ENCODE data around the gene KCNQ1. TPM values are rescaled to one million over a fixed set of nuclear protein-coding genes. Genes with fewer than 3 reads are reported as not detected.

KCNQ1 gene
- total RNA-seq, 1 experiment from 2014 or later: 10.7 TPM

- TF ChIP-seq POLR2AphosphoS5 (IDR thresholded peaks at IDR 0.05; ENCODE audit: low read depth, low read length) (no peak), ELF1 (IDR thresholded peaks at IDR 0.05; ENCODE audit: borderline replicate concordance, low read depth) (no peak)
Observed at GRCh38 chr11:2653930-2654739, 209.3 kb downstream of the KCNQ1 start (continued).

DNA sequence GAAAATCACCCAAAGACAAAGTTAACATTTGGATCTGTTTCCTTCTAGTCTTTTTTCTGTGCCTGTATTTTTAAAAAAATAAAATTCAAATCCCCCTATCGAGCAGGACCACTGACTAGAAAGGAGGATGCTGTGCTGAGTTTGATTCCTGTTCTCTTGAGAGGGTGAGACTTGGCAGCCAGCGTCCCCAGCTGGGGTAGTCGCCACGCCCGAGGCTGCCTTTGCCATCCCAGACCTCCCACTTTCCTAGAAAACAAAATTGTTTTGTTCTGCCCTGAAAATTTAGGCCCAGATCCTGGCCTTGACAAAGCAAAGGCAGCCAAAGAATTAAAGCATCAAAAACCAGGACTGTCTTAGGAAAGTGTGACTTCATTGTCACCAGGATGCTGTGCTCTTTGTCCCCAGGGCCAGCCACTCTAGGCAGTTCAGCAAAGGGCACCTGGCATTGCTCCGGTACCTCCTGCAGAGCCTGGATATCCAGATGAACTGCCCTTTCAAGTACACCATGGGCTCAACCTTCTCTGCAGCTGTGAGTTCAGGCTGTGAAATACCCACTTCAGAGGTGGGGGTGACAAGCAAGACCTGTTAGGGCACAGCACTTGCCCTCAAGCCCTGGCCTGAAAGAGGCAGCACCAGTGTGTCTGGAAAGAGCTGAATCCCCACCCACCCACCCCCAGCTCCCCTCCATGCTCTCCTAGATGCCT is 210.4 kb downstream of the KCNQ1 start:
- peaks cover 4 to 5% of the 10 kb centered on the region in 2 experiments; a peak in 2 of 4 replicates for H3K9me3 ChIP-seq (ENCODE audit: control insufficient read depth in 1 of 2, insufficient read depth in 1 of 2, low read depth in 1 of 2, low read length in 2 of 2)
- H3K79me2 ChIP-seq (ENCODE audit: insufficient read depth, low read length): no peaks in the 10 kb centered on the region
- no peak for DNase-seq (ENCODE audit: low read depth, low spot score)
- ChIA-PET CTCF (no interaction called here), RAD21 (ENCODE audit: low non-redundant PET in 1 of 2, low total read pairs in 2 of 2, uncharacterized antibody in 2 of 2, unreplicated experiment in 2 of 2) (no interaction called here), POLR2A (no interaction called here)
- intact Hi-C loops (cut with micrococcal nuclease): no loop called here
- no peak overlapping the region for H2AFZ ChIP-seq (ENCODE audit: low read depth, low read length, poor library complexity, severe bottlenecking)
- H3K27me3 ChIP-seq (ENCODE audit: insufficient read depth, low read length): no peaks in the 10 kb centered on the region
- no peak for TF ChIP-seq REST (IDR thresholded peaks at IDR 0.05; ENCODE audit: low read depth)
- TF ChIP-seq YY1 (IDR thresholded peaks at IDR 0.05; ENCODE audit: extremely low read depth, insufficient replicate concordance, low read depth, low read length): no peak
- no peak for TF ChIP-seq ZNF274 (IDR thresholded peaks at IDR 0.05; ENCODE audit: low read depth, low read length)
- TF ChIP-seq SRF (IDR thresholded peaks at IDR 0.05; ENCODE audit: low read depth): no peak
- no peak for TF ChIP-seq POLR2A (IDR thresholded peaks at IDR 0.05; ENCODE audit: borderline replicate concordance, extremely low read depth, insufficient read depth, insufficient read length)
- TF ChIP-seq EZH2phosphoT487 (IDR thresholded peaks at IDR 0.05; ENCODE audit: borderline replicate concordance): no peak
- TF ChIP-seq JUND (IDR thresholded peaks at IDR 0.05): no peak
- no peak for TF ChIP-seq CBX3 (IDR thresholded peaks at IDR 0.05; ENCODE audit: low read depth)
- no peak for TF ChIP-seq TCF7L2 (IDR thresholded peaks at IDR 0.05; ENCODE audit: borderline replicate concordance, extremely low read depth, insufficient read depth, insufficient read length)
- TF ChIP-seq ELF1 (IDR thresholded peaks at IDR 0.05; ENCODE audit: borderline replicate concordance, low read depth): no peak
- no peak for TF ChIP-seq POLR2AphosphoS5 (IDR thresholded peaks at IDR 0.05; ENCODE audit: low read depth, low read length)
- TF ChIP-seq FOSL1 (IDR thresholded peaks at IDR 0.05; ENCODE audit: low read depth): no peak
- TF ChIP-seq RAD21 (IDR thresholded peaks at IDR 0.05; ENCODE audit: low read depth): no peak
- TF ChIP-seq EZH2 (IDR thresholded peaks at IDR 0.05): no peak
- TF ChIP-seq, protein P1, sequence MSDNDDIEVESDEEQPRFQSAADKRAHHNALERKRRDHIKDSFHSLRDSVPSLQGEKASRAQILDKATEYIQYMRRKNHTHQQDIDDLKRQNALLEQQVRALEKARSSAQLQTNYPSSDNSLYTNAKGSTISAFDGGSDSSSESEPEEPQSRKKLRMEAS (IDR thresholded peaks at IDR 0.05): no peak
- H3K9me2 ChIP-seq (ENCODE audit: insufficient read depth): no peaks in the 10 kb centered on the region
- no peaks in the 10 kb centered on the region for H3K4me1 ChIP-seq (ENCODE audit: control insufficient read depth in 1 of 2, insufficient read depth in 2 of 2, low read length in 2 of 2)
- no peak overlapping the region for H3K9ac ChIP-seq (ENCODE audit: low read length)
- BruUV-seq (replicated peaks): no TSS peak
- H3K4me2 ChIP-seq (ENCODE audit: low read length): no peak overlapping the region
- H4K20me1 ChIP-seq (ENCODE audit: insufficient read depth): no peaks in the 10 kb centered on the region
- H3K36me3 ChIP-seq (ENCODE audit: control insufficient read depth in 1 of 2, insufficient read depth in 2 of 2, low read length in 2 of 2): no peaks in the 10 kb centered on the region
- no peak for ATAC-seq
- H3K4me3 ChIP-seq (replicated peaks in 1 of 2; ENCODE audit: low read depth in 1 of 2, low read length in 2 of 2): no peak overlapping the region
- no peak overlapping the region for H3K27ac ChIP-seq (ENCODE audit: low read depth, low read length)
